Measurements from ENCODE around the gene BANF1. TPM values are rescaled to one million over a fixed set of nuclear protein-coding genes. Genes with fewer than 3 reads are reported as not detected.

The BANF1 gene
- total and polyA plus RNA-seq, 2 of the 13 experiments (the other 11 are each of a cell fraction or from before 2014, with no cell fraction given) = 40.5 to 86.5 TPM

GRCh38 chr11:66002648-66003225 lies 434 bp downstream of the BANF1 start (continued):
- TF ChIP-seq HOXA3 (CRISPR knock-in tag; IDR thresholded peaks at IDR 0.05) (0 out of 2 replicates have a peak, but pooled peaks have one; percentile 9), MLXIP (CRISPR knock-in tag; IDR thresholded peaks at IDR 0.05; ENCODE audit: borderline replicate concordance) (no peak), PHF8 (CRISPR knock-in tag; IDR thresholded peaks at IDR 0.05) (no peak), SRY (CRISPR knock-in tag; IDR thresholded peaks at IDR 0.05) (no peak), ZNF607 (CRISPR knock-in tag; IDR thresholded peaks at IDR 0.05; ENCODE audit: borderline replicate concordance) (no peak), HNRNPUL1 (IDR thresholded peaks at IDR 0.05; ENCODE audit: low read depth, low read length) (no peak), KIAA2018 (CRISPR knock-in tag; IDR thresholded peaks at IDR 0.05; ENCODE audit: borderline replicate concordance) (no peak), RBAK (CRISPR knock-in tag; IDR thresholded peaks at IDR 0.05) (no peak), ZFP37 (CRISPR knock-in tag; IDR thresholded peaks at IDR 0.05; ENCODE audit: borderline replicate concordance) (no peak), TGIF2 (CRISPR knock-in tag; IDR thresholded peaks at IDR 0.05) (no peak), DNMT3B (CRISPR knock-in tag; conservative IDR thresholded peaks at IDR 0.05) (no peak), ZNF367 (CRISPR knock-in tag; IDR thresholded peaks at IDR 0.05; ENCODE audit: borderline replicate concordance) (no peak), ATRX (CRISPR knock-in tag; IDR thresholded peaks at IDR 0.05; ENCODE audit: borderline replicate concordance) (no peak), RXRB (CRISPR knock-in tag; IDR thresholded peaks at IDR 0.05; ENCODE audit: borderline replicate concordance) (0 out of 2 replicates have a peak, but pooled peaks have one; percentile 7), HIC2 (CRISPR knock-in tag; IDR thresholded peaks at IDR 0.05; ENCODE audit: low read depth) (no peak), CEBPB (IDR thresholded peaks at IDR 0.05; ENCODE audit: borderline replicate concordance, low read depth, low read length) (peak; percentile 20; the same call in 1 of the 2 replicates), KAT8 (CRISPR knock-in tag; IDR thresholded peaks at IDR 0.05) (no peak), HOXD1 (CRISPR knock-in tag; IDR thresholded peaks at IDR 0.05) (no peak)

Measured in HepG2 (cell line).